Raji (cell line): Measurements from ENCODE around the gene ZNF831.

Experiments
- POLR2A ChIP-seq: IDR thresholded peaks from 2 replicates; pipeline ENCODE4 v1.6.1; 2011; ENCODE audit warnings: low read depth, low read length, control low read depth; ENCODE audit not compliant: insufficient read depth

The ZNF831 gene

DNA sequence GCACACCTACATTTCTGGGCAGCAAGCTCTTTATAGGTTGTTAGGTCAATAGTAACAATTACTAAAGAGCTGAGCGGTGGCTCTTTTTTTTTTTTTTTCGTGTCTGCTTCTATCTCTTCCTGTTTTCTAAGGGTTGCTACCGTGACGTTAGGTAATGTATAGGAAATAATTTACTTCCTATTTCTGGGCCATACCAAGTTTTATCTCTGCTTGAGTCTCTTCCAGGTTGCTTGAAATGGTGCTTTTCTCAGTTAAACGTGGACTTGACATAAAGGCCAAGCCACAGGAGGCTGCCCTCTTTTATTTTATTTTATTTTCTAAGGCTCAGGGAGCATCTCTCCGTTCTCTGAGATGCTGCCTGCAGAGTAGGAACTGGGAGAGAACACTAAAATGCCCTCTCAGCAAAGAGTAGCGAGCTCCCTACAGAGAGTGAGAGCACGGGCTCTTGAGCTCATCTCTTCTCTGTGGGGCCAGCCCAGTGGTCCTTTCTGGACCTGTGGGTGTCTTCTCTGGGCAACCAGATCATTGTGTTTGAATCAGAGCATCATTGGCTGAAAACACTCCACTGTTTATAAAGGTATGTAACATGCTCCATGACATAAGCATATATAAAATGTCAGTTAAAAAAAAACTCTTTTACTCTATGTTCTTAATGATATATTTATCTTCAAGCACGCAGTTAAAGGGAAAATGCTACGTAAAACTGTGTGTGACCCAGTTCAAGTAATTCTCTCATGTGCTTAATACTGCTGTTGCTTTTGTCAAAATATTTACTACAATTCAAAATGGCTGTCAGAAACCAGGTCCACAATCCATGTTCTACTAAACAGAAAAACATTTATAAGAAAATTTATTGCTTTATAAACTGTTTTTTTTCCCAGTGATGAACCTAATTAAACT lies at the start of gene ZNF831:
TSS of gene ZNF831 (plus strand) at position 191 of the 900 bp plus-strand sequence. CDS start 27,199 bp downstream, outside the sequence.
- peak; percentile 54; the same call in 1 of the 2 replicates for TF ChIP-seq POLR2A

GRCh38 chr20:59117526-59117925 lies 46.1 kb upstream of the ZNF831 start:
- TF ChIP-seq POLR2A = no peak

GRCh38 chr20:59118855-59119254 lies 44.8 kb upstream of the ZNF831 start:
- TF ChIP-seq POLR2A = no peak

GRCh38 chr20:59120491-59120890 lies 43.1 kb upstream of the ZNF831 start:
- TF ChIP-seq POLR2A = no peak

- TF ChIP-seq POLR2A = no peak
Observed at GRCh38 chr20:59120919-59121318, 42.7 kb upstream of the ZNF831 start.

GRCh38 chr20:59121714-59122565 lies 41.7 kb upstream of the ZNF831 start:
- TF ChIP-seq POLR2A = no peak

DNA sequence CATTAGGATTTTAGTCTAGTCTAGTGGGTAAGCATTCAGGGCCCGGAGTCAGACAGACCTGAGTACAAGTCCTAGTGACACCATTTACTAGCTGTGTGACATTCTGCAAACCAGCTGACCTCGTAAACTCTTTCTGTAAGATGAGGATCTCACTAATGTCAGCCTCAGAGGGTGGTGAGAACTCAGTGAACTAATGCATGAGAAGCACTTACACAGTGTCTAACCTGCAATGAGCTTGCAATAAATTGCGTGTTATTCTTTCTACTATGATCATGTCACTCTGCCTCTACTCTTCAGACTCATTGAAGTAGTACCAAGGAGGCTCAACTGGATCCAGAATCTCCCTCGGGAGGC lies 41.1 kb upstream of the ZNF831 start:
- no peak for TF ChIP-seq POLR2A

GRCh38 chr20:59123011-59123677 lies 40.5 kb upstream of the ZNF831 start:
- TF ChIP-seq POLR2A = peak; percentile 47

- no peak for TF ChIP-seq POLR2A
Observed at GRCh38 chr20:59123678-59124255, 39.9 kb upstream of the ZNF831 start.

DNA sequence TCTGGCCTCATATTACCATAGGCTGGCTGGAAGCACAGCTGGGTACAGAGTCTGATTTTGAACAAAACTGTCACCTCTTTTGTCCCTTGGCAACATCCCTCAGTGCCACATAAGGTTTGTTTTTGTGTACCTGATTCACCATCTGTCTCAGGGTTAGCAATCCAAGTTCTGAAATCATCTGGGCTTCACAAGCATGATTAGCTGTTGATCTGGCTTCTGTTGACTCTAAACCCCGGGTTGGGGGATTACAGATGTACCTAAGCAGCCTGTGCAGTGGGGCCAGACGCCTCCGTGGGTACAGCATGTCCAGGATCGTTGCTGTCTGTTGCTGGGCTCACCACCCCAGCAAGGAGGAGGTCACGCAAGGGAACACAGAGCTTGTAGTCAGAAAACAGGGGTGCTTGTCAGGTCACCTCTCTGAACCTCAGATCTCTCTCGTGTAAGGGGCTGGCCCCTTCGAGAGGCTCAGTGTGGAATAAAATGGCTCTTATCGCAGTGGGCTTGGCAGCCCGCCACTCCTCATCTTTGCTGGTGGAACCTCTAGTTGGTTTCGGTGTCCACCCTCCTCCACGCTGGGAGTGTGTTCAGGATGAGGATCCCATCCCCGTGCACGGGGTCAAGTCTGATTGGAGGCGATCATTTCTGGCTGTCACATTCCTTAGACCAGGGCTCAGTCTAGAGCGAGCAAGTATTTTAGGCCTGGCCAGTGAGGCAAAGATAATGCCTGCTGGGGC lies 39.2 kb upstream of the ZNF831 start:
- TF ChIP-seq POLR2A = no peak

GRCh38 chr20:59125332-59125731 lies 38.3 kb upstream of the ZNF831 start:
- no peak for TF ChIP-seq POLR2A

DNA sequence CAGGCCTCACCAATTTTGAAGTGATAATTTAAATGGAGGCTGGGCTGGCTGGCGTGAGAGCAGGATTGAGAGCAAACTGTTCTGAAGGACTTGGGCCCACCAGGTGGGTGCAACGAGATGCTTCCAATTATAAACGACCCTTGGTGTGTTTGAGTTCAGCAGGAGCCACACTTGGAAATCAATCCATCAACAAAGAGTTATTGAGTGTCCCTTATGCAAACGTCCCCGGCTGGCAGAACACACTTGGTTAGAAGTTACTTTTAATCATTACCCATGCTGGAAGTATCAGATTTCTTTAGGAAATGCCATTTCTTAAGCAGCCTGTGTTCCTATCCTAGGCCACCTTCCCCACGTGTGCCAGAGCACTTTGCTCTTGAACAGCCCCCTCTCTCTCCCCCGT lies 37.8 kb upstream of the ZNF831 start:
- TF ChIP-seq POLR2A = no peak

GRCh38 chr20:59127839-59128238 lies 35.8 kb upstream of the ZNF831 start:
- TF ChIP-seq POLR2A = no peak

DNA sequence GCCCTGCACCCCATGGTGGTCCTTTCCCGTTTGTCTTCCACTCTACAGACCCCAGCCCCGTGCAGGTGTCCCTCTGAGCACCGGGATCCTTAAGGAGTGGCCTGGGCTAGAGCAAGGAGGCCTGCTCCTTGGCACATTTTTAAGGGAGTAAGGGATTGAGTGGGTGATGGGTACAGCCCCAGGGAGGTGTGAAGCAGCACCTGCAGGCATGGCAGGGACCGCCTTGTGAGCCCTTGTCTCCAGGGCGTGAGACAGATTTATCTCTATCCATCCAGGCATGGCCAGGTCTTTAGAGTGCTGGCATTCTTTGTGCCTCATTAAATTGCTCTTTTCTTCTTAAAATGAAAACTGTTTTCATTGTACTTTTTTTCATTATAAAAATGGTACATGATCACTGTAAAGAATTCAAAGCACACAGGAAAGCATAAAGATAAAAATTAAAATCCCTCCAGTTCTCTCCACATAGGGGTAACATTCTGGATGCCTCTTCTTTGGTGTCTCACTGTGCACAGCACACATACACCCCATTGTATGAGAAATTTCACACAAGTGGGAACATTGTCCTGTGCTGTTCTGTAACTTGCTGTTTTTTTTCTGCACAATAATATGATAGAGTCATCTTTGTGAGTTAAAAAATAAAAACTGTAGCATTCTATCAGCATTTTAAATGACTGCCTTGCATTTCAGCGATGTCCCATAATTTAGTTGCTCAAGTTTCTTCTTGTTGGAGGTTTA lies 31.9 kb upstream of the ZNF831 start:
- TF ChIP-seq POLR2A = no peak
